Measurements from ENCODE around the gene CTNNA3.

- TF ChIP-seq CTCF (IDR thresholded peaks at IDR 0.05 in 4 of 5, conservative IDR thresholded peaks at IDR 0.05 in 1 of 5) (no peak), POLR2A (IDR thresholded peaks at IDR 0.05) (no peak)
These were observed 818.6 kb downstream of the CTNNA3 start for GRCh38 chr10:66877361-66877760.
